ENCODE results near the gene CPTP.

CPTP gene

DNA sequence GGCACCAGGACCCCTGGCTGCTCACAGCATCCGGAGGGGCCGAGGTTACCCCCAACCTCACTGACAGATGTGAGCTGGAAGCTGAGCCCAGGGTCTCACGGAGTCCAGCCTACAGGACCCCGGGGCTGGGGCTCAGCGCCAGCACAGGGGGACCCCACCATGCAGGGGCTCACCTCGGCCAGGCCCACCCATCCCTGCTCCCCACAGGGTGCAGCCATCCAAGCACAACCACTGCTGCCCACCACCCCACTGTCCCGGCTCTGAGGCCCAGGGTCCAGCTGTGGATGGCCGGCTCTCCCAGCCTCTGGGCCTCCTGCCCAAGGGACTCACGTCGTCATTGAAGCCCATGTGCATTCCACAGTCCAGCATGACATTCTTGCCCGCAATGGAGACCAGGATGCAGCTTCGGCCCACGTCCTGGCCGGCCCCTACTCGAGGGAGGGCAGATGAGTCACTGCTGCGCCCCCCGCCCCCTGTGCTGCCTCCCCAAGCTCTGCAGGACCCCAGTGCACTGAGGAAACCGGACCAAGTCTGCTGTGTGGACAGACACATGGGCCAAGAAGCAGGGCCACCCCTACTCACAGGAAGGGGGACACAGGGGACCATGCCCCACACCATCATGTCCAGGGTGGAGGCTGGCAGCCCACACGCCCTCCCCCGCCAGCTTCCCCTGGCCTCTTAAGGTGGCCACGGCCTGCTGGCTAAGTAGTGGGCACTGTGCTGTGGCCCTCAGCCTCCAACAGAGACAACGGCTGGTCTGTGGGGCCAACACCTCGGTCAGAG, 3.7 kb upstream of the CPTP start:
- no peak for DNase-seq

DNA sequence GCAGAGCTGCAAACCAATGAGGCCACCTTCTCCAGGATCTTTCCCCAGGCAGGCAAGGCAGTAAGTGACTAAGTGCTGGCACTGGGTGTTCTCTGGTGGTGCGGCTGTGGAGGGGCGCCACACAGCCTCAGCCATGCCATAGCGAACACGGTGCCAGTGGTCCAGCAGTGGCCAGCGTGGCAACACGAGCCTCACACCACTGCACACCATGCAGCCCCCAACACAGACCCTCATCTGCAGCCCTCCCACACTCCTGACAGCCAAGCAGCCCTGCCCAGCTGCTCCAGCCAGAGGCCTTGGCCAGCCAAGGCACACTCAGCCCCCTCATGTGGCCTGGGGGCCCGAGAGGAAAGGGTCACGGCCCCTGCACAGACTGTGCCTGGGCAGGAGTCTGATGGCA, 3.1 kb upstream of the CPTP start:
- no peak for DNase-seq

DNA sequence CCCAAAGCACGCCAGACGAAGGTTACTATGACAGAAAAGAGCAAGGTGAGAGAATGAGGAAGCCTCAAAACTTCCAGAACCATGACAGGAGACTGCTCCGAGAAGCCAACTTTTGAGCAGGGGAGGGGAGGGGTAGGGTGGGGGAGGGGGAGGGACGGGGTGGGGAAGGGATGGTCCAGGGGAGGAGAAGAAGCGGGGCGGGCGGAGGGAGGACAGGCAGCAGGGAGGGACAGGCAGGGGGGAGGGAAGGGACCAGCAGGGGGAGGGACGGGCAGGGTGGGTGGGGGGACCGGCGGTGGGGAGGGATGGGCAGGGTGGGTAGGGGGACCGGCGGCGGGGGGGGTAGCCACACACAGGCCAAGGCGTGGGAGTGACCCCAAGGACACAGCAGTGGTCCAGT, 2.2 kb upstream of the CPTP start:
- DNase-seq, result no peak

DNA sequence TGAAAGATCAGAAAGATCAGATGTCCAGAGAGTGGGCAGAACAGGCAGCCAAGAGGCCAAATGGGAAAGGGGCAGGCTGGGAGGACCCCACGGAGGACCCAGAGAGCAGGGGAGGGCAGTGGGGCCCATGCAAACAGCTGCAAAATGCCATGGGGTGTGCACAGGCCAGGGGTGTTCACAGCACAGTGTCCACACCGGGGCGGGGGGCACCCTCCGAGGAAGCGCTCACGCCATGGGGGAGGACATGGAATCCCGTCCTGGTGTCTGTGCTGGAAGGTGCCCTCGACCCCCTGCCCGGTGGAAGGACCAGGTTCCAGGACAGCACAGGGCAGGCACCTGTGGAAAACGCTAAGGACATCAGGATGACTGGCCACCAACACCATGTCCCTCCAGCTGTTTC, 1.6 kb upstream of the CPTP start:
- no peak for DNase-seq

DNA sequence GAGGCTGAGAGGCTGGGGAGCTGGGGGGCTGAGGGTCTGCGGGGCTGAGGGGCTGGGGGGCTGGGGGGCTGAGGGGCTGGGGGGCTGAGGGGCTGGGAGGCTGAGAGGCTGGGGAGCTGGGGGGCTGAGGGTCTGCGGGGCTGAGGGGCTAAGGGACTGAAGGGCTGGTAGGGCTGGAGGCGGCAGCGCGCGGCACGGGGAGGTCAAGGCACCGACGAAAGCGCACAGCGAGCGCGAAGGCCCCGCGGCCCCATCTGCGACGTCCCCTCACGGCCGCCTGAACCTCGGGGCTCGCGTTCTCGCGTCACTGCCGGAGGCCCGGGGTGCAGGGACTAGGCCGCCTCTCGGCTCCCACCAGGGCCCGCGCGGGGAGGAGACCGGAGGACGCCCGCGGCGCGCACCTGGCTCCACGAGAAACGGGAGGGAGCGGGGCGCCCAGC, 498 bp upstream of the CPTP start:
- no peak for DNase-seq

DNA sequence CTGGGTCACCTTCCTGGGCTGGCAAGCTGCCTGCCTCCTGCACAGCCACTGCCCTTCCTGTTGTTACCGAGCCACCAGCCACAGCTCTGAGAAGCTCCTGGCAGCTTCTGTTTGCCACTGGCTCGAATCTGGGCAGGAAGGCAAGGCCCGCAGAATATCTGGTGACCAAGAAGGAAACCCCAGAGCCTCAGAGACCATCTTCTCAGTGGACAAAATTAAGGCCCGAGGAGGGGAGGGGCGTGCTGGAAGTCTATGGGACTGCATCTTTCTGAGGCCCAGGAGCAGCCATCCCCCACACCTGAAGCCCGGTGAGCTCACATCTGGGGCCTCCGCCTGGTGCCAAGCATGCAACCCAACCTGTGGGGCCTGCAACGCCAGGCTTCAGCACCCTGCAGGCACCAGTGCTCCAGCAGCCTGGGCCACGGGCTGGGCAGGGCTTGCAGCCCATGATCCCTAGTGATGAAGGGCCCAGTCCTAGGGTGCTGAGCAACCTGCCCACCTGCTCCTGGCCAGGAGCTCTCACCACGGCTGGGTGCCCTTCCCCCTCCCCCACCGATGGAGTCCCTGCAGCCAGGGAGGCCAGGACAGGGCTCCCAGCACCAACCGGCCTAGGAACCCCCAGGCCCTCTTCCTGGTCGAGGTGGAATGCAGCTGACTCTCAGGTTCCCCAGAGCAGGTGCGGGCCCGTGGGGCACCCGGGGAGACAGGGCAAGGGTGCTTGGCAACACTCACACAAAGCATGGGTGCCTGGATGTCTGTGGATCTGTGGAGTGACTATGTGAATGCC, 879 bp downstream of the CPTP start:
- no peak for DNase-seq

DNA sequence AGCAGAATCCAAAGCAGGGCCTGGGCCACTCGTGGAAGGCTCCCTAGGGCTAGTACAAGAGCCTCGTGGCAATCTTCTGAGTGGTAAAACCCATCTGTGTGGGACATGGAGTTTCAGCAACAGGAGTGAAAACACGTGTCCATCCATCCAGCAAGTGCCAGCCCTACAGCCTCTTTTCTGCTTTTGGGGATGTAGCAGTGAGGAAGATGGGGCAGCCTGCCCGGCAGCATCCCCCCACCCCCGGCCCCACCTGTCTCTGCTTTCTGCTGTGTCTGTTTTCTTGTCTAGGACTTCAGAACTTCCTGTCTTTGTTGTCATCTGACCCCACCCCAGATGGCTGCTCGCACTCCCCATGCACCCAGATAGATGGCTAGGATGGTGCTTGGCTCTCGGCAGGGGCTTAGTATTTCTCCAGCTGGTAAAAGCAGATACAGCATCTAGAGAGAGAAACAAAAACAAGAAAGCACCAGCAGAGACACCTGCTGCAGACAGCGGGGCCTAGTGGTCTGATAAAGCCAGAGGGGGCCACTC, 1.5 kb downstream of the CPTP start:
- no peak for DNase-seq

DNA sequence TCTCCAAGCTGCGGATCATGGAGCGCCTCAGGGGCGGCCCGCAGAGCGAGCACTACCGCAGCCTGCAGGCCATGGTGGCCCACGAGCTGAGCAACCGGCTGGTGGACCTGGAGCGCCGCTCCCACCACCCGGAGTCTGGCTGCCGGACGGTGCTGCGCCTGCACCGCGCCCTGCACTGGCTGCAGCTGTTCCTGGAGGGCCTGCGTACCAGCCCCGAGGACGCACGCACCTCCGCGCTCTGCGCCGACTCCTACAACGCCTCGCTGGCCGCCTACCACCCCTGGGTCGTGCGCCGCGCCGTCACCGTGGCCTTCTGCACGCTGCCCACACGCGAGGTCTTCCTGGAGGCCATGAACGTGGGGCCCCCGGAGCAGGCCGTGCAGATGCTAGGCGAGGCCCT, 2.7 kb downstream of the CPTP start:
- no peak for DNase-seq

DNA sequence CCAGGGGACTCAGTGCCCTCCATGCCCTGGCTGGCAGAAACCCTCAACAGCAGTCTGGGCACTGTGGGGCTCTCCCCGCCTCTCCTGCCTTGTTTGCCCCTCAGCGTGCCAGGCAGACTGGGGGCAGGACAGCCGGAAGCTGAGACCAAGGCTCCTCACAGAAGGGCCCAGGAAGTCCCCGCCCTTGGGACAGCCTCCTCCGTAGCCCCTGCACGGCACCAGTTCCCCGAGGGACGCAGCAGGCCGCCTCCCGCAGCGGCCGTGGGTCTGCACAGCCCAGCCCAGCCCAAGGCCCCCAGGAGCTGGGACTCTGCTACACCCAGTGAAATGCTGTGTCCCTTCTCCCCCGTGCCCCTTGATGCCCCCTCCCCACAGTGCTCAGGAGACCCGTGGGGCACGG, 3.7 kb downstream of the CPTP start:
- no peak for DNase-seq

DNA sequence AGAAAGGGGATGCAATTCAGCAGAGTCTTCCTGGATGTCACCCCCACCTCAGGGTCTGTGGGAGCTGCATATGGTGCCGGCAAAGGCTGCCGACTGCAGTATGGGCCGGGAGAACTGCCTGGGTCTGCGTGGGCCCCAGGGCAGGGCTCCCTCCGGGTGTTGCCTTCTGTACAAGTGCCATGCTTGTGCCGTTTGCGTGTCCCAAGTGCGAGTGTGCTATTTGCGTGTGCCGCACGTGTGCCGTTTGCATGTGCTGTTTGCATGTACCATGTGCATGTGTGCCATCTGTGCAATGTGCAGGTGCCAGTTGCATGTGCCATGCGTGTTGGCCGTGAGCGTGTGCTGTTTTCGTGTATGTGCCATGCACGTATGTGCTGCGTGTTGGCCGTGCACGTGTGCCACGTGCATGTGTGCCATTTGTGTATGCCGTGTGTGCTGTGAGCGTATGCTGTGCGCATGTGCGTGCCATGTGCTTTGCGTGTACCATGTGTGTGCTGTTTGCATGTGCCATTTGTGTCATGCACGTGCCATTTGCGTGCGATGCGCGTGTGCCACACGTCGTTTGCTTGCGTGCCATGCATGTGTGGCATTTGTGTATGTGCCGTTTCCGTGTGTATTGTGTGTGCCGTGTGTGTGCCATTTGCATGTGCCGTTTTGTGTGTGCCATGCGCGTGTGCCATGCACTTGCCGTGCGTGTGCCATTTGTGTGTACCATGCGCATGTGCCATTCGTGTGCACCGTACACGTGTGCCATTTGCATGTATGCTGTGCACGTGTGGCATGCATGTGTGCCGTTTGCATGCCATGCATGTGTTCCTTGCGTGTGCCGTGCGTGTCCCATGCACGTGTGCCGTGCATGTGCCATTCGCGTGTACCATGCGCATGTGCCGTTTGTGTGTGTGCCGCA, 5.0 kb downstream of the CPTP start:
- DNase-seq, result no peak

DNA sequence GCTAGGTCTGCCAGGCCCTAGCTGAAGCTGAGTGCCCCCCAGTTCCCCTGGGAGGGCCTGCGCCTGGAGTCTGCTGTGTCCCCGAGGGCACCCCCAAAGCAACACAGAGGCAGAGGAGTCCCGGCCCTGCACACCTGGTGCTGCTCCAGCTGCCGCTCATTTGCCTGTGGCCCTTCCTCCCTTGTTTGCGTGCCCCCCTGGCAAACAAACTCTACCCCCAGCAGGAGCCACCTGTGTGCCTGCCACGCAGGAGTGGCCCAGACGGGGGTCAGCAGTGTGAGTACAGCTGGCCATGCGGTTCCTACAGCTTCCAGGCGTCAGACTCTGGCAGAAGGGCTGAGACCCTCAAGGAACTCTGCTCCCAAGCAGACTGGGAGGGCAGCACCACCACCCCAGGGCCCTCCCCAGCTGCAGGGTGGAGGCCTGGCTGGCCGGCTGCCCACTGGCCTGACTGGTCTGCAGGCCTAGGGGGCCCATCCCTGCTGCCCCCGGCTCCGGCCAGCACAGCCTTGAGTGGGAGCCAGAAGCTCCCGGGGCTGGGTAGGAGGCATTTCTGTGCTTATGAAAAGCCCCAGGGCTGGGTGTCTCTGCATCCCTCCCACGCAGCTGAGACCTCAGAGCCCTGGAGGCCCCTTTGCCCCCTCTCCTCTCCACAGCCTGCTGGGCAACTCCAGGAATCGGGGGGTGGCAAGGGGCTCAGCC, 5.9 kb downstream of the CPTP start:
- peak; percentile 58 for DNase-seq

DNA sequence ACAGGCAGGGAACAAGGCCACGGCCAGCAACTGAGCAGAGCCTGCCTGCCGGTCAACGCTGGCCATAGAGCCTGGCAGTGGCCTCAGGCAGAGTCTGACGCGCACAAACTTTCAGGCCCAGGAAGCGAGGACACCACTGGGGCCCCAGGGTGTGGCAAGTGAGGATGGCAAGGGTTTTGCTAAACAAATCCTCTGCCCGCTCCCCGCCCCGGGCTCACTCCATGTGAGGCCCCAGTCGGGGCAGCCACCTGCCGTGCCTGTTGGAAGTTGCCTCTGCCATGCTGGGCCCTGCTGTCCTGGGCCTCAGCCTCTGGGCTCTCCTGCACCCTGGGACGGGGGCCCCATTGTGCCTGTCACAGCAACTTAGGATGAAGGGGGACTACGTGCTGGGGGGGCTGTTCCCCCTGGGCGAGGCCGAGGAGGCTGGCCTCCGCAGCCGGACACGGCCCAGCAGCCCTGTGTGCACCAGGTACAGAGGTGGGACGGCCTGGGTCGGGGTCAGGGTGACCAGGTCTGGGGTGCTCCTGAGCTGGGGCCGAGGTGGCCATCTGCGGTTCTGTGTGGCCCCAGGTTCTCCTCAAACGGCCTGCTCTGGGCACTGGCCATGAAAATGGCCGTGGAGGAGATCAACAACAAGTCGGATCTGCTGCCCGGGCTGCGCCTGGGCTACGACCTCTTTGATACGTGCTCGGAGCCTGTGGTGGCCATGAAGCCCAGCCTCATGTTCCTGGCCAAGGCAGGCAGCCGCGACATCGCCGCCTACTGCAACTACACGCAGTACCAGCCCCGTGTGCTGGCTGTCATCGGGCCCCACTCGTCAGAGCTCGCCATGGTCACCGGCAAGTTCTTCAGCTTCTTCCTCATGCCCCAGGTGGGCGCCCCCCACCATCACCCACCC, 6.7 kb downstream of the CPTP start, which contains the start of gene TAS1R3:
TSS of gene TAS1R3 (plus strand) at position 213 of the 898 bp plus-strand sequence. CDS start at position 279, 66 bp downstream.
- DNase-seq, result peak; percentile 58

DNA sequence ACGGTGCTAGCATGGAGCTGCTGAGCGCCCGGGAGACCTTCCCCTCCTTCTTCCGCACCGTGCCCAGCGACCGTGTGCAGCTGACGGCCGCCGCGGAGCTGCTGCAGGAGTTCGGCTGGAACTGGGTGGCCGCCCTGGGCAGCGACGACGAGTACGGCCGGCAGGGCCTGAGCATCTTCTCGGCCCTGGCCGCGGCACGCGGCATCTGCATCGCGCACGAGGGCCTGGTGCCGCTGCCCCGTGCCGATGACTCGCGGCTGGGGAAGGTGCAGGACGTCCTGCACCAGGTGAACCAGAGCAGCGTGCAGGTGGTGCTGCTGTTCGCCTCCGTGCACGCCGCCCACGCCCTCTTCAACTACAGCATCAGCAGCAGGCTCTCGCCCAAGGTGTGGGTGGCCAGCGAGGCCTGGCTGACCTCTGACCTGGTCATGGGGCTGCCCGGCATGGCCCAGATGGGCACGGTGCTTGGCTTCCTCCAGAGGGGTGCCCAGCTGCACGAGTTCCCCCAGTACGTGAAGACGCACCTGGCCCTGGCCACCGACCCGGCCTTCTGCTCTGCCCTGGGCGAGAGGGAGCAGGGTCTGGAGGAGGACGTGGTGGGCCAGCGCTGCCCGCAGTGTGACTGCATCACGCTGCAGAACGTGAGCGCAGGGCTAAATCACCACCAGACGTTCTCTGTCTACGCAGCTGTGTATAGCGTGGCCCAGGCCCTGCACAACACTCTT, 7.6 kb downstream of the CPTP start:
- DNase-seq, result no peak

DNA sequence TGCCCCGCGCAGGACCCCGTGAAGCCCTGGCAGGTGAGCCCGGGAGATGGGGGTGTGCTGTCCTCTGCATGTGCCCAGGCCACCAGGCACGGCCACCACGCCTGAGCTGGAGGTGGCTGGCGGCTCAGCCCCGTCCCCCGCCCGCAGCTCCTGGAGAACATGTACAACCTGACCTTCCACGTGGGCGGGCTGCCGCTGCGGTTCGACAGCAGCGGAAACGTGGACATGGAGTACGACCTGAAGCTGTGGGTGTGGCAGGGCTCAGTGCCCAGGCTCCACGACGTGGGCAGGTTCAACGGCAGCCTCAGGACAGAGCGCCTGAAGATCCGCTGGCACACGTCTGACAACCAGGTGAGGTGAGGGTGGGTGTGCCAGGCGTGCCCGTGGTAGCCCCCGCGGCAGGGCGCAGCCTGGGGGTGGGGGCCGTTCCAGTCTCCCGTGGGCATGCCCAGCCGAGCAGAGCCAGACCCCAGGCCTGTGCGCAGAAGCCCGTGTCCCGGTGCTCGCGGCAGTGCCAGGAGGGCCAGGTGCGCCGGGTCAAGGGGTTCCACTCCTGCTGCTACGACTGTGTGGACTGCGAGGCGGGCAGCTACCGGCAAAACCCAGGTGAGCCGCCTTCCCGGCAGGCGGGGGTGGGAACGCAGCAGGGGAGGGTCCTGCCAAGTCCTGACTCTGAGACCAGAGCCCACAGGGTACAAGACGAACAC, 8.3 kb downstream of the CPTP start:
- DNase-seq, result no peak

DNA sequence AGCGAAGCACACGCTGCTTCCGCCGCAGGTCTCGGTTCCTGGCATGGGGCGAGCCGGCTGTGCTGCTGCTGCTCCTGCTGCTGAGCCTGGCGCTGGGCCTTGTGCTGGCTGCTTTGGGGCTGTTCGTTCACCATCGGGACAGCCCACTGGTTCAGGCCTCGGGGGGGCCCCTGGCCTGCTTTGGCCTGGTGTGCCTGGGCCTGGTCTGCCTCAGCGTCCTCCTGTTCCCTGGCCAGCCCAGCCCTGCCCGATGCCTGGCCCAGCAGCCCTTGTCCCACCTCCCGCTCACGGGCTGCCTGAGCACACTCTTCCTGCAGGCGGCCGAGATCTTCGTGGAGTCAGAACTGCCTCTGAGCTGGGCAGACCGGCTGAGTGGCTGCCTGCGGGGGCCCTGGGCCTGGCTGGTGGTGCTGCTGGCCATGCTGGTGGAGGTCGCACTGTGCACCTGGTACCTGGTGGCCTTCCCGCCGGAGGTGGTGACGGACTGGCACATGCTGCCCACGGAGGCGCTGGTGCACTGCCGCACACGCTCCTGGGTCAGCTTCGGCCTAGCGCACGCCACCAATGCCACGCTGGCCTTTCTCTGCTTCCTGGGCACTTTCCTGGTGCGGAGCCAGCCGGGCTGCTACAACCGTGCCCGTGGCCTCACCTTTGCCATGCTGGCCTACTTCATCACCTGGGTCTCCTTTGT, 9.1 kb downstream of the CPTP start:
- no peak for DNase-seq

DNA sequence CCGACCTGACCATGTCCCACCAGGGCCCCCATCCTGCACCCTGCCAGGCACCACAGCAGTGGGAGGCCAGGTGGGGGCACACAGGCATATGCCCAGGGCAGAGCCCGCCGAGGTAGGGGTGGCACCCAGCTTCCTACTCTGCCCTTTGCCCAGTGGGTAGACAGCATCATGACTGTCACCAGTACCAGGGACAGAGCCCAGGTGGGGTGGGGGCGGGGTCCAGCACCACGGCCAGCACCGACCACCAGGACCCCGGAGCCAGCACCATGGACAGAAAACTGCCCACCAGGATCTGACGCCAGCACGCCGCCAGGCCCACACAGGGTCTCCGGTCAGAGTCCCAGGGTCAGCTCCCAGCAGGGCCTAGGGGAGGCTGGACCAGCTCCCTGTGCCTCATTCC, 10.2 kb downstream of the CPTP start:
- no peak for DNase-seq

DNA sequence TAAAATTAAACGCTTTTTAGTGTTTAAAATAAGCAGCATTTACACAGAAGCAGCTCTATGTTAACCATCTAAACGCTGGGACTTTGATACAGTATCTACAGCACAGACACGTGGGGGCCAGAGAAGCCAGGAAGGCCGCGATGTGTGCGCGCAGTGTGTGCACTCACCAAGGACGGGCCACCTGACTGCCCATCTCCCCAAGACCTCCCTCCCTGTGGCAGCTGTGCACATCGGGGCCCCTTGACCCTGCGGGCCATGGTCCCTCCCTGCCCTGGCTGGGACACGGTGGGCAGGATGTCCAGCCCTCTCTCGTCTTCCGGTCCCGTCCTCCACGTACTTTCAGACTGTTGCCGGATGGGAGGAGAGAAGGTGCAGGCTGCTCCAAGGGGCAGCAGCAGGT, 10.7 kb downstream of the CPTP start:
- no peak for DNase-seq

DNA sequence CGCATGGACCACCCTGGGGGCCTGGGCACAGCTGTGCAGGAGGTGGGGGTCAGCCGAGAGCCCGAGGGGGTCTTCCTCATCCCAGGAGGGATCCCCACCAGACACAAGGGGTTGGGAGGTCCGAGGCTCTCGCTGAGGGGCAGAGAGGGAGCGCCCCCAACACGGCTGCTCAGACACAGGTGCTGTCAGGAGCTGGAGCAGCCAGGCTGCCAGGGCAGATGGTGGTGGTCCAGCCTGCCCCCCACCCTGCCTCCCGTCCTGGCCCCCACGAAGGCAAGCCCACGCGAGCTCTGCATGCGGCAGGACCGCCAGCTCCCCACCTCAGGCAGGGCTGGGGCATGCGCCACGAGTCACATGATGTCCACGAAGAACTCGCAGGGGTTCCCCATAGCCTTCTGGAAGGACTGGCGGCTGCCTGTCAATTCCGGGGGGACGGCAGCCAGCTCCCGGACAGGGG, 11.2 kb downstream of the CPTP start:
- no peak for DNase-seq

DNA sequence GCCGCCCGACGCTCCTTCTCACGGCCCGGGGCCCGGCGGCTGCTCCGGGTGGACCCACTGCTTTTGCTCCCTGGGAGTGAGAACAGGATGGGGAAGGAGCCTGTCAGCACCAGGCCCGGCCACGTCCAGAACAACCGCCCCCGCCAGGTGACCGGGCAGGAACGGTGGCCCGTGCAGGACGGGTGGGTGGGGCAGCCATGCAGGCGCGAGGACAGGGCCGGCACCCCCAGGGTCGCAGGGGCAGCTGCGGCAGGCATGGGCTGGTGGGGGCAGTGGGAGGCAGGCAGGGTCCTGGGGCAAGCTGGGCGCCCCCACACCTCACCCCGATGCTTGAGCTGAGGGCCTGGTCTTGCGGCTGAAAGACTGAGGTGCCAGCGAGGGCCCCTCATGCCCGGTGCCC, 11.8 kb downstream of the CPTP start:
- no peak for DNase-seq

Measured in T1000 (cell line).